Superior temporal gyrus (tissue), 1 donor: ENCODE results near the gene COL5A1.

Source experiments
- DNase-seq: peaks from one replicate; pipeline ENCODE4 v3.0.0-alpha.2; 2016; ENCODE audit errors: extremely low spot score

COL5A1 gene

GRCh38 chr9:134890155-134890495, 248.5 kb downstream of the COL5A1 start:
- no peak for DNase-seq

- DNase-seq = no peak
These were observed 249.4 kb downstream of the COL5A1 start for GRCh38 chr9:134891053-134891452.

- no peak for DNase-seq
These were observed 250.1 kb downstream of the COL5A1 start for GRCh38 chr9:134891713-134892112.

GRCh38 chr9:134892221-134892620, 250.6 kb downstream of the COL5A1 start:
- DNase-seq = no peak

GRCh38 chr9:134892820-134893420, 251.3 kb downstream of the COL5A1 start:
- no peak for DNase-seq
